GM21825 (cell line): ENCODE results near the gene MAGEB4.

Experiments used
- ATAC-seq: cut with Tn5 transposase; IDR thresholded peaks from one replicate; pipeline ENCODE4 v1.9.1; 2021; ENCODE audit warnings: mild to moderate bottlenecking, moderate library complexity; ENCODE audit not compliant: unreplicated experiment

Gene MAGEB4

DNA sequence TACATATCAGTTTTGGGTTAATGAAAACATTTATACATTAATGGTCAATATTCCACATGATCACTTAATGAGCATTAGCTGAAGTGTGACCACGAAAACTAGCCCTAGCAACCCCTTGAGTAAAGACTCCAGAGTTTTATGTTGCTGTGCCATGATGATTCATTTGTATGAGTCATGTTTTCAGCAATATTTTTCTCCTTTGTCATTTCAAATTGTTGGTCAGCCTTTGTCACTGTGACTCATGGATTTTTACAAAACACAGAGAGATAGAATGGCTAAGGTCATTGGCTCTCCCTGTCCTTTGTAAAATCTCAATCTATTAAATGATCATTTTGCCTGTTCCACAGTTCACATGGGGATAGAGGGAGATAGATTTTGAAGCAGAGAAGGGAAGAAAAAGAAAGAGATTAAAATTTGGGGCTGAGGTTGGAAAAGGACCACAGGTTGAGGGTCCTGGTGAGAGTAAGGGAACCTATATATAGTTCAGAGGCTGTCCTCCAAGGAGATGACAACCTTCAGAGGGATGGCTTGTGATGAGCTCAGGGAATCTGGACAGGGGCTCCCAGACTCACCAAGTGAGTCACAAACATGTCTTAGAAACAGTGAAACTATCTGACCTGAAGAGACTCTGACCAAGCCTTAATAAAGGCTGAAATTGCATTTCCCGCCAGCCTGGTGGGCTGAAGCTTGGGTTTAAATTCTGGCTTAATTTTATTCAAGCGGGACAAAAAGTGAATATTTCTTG, 41.8 kb downstream of the MAGEB4 start:
- ATAC-seq, result no peak
